Measurements from ENCODE around the gene PCNT.

PCNT gene

DNA sequence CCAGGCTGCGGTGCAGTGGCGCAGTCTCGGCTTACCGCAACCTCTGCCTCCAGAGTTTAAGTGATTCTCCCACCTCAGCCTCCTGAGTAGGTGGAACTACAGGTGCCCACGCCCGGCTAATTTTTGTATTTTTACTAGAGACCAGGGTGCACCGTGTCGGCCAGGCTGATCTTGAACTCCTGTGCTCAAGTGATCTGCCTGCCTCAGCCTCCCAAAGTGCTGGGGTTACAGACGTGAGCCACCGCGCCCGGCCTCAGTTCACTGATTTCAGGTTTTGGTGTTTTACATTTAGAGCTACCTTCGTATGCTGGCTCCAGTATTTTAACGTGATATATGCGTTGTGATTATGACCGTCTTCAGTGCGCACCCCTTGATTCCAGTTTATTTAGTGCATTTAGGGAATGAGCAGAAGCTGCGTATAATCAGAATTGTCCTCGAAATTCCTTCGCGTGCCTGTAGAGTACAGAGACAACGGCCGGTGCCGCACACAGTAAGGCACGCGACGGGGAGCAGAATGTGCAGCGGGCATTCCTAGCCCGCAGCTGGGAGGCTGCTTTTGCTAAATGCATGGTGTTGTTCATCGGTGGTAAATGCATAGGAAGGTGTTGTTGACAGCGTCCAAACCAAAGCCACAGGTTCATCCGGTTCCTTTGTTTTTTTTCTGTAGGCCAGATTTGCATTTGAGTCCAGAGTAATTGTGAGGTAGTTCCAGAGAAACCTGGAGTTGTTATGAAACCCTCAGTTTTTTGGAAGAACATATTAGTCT lies 85.9 kb downstream of the PCNT start:
- DNase-seq, result no peak

GRCh38 chr21:46410516-46410915 lies 86.6 kb downstream of the PCNT start:
- no peak for DNase-seq

DNA sequence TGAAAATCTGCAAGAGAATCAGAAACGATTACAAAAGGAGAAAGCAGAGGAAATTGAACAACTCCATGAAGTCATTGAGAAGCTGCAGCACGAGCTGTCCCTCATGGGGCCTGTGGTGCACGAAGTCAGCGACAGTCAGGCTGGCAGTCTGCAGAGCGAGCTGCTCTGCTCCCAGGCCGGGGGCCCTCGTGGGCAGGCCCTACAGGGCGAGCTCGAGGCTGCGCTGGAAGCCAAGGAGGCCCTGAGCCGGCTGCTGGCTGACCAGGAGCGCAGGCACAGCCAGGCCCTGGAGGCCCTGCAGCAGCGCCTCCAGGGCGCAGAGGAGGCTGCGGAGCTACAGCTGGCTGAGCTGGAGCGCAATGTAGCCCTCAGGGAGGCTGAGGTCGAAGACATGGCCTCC lies 87.3 kb downstream of the PCNT start:
- no peak for DNase-seq

GRCh38 chr21:46411691-46412090 lies 87.7 kb downstream of the PCNT start:
- DNase-seq, result no peak

GRCh38 chr21:46412521-46413364 lies 88.8 kb downstream of the PCNT start:
- DNase-seq, result no peak

DNA sequence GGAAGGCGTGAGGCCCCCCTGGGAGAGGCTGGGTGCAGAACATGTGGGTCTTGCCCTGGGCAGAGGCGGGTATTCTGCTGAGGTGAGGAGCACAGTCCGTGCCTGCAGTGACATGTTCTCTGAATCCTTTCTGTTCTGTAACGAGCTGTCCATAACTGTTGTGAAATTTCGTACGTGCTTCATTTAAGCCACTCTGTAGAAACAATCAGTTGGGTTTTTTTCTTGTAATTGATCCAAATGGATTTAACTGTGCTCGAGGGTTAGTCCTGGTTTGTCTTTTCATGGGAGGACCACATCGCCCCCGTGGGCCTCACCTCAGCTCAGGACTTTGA lies 89.4 kb downstream of the PCNT start:
- DNase-seq, result no peak

DNA sequence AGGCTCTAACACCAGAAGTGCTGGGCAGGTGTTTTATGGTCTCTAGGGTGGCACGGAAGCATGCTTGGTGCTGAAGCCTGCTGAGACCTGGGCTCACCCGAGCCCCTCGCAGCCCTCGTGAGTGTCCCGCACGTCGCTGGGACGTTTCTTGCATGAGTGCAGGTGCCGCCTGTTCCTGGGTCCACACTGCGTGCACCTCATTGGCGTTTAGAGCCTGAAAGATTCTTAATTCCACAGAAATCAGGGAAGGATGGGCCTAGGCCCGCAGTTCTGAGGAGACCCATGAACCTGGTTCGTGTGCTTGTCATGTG lies 91.0 kb downstream of the PCNT start:
- DNase-seq, result no peak

DNA sequence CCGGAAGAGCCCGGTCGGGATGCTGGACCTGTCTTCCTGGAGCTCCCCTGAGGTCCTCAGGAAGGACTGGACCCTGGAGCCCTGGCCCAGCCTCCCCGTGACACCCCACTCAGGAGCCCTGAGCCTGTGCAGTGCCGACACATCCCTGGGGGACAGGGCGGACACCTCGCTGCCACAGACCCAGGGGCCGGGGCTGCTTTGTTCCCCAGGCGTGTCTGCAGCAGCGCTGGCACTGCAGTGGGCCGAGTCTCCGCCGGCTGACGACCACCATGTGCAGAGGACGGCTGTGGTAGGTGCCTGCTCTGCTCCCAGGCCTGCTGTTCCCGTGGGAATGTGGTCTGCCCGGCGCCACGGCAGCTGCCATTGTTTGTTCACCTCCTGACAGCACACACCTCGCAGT lies 92.6 kb downstream of the PCNT start:
- no peak for DNase-seq

- no peak for DNase-seq
Observed at GRCh38 chr21:46418265-46418946, 94.5 kb downstream of the PCNT start.

DNA sequence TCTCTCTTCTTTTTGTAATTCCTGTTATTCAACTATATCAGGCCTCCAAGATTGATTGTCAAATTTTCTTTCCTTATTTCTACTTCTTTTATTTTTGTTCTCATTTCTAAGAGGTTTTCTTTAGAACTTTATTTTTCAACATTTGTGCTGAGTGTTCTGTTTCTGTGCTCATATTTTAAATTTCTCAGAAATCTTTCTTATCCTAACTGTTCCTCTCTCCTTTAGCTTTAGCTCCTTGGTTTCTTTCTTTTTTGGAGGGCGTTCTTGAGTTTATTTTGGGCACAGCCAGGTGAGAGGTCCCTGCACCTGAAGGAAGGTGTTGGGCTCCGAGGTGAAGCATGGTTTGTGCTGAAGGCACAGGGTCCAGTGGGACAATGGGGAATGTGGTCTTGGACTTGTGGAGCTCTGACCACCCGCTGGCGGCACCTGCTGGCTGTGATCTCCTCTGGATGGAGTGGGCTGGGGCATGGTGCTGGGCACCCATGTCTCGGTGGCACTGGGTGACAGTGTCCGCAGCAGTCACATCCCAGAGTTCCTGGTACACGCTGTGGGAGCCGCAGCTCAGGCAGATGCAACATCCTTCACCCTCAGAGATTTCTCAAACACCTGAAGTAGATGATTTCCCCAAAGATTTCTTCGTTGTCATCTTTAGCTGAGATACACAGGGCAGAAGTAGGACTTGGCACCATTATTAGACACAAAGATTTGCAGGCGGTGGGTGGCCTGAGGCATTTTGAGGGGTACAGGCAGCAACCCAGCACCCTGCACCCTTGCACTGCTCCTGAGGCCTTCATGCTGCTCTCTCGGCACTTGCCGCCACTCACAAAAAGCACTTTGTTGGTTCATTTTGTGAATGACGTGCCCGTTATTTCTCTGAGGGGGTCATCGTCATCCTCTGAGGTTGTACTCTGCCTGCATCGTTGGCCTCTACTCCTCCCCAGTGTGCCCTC lies 96.6 kb downstream of the PCNT start:
- no peak for DNase-seq

DNA sequence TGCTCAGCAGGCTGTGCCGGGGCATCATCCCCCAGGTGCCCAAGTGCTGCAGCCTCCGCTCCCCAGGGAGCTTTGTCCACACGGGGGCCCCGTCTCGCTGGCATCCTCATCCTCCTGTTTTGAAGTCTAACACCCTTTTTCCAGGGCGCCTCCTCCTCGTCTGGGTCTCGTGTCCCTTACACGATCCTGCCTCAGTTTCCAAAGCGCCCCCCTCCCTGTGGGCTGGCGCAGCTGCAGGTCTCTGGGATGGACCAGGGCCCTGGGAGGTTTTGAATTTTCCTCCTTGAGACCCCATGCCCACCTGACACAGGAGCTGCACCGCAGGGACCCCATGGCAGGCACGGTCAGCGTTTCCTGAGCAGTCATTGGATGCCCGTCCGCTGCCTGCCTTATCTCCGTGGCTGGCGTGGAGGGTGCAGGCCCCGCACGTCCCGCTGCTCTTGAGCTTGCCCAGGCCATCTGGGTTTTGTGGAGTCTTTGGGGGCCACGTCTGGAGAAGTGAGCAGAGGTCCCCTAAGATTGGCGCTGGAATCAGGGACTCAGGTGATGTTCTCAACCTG lies 97.3 kb downstream of the PCNT start:
- DNase-seq, result no peak

DNA sequence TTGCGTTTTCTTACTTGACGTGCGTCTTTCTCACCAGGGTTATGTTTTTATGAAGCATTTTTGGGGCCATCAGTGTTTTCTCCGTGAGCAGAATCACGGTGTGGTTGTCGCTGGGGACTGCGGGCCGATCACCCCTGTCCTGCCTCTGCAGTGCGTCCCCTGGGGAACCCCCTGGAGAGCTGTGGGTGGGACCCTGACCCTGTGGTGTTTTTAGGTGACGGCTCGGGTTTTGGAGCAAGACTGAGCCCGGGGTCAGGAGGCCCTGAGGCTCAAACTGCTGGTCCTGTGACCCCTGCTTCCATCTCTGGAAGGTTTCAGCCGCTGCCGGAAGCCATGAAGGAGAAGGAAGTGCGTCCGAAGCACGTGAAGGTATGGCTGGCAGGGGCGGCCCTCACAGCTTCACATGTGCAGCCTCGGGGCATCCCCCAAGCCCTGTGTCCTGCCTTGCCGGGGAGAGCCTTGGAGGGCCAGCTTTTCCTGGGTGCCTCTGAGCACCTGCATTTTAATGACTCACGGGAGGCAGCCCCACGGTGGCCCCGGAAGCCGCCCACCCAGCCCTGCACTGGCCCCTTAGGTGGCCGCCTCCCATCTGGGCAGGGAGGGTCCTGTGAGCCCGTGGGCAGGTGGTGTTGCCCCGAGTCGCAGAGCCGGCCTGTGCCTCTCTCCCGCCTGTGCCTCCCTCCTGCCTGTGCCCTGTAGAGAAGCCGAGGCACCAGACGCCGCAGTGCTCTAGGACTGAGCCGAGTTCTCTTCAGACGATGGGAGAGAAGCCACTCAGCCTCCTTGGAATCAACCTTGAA lies 98.0 kb downstream of the PCNT start:
- DNase-seq, result no peak

DNA sequence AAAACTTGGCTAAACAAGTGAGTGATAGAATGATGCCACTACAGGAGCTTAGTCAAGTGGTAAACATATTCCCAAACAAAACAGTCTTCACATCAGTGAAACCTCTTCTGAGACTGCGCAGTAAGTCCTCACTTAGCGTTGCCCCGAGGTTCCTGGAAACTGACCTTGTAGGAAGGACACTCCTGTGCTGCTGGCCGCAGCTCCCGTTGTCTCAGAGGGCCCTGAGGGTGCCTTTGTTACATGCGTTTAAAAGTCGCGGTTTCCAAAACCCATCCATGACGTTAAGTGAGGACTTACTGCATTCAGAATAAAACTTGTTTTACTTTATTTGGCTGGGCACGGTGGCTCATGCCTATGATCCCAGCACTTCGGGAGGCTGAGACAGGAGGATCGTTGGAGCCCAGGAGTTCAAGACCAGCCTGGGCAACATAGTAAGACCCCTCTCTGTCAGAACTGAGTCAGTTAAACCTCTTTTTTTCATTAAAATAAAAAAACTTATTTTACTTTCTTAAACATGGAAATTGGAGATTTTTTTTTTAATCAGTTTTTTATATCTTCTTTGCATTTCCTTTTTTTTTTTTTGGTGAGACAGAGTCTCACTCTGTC lies 98.8 kb downstream of the PCNT start:
- no peak for DNase-seq

GRCh38 chr21:46423546-46424038 lies 99.6 kb downstream of the PCNT start:
- DNase-seq, result no peak

GRCh38 chr21:46424039-46424591 lies 100.2 kb downstream of the PCNT start:
- DNase-seq, result no peak

DNA sequence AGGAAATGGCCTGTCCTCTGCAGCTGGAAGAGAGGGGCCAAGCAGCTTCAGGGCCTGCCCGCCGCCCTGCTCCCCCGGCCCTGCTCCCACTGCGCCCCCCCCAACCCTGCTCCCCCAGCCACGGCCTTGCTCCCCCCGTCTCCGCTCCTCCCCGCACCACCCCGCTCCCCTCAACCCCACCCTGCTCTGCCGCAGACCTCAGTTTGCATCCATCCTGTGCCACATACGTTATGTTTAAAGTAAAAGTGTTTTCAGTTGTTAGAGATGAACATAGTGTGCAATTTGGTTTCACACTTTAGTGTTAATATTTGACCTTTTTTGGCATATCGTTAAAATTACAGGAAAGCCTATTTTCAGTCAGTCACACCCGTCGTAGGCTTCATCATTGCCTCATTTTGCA lies 100.7 kb downstream of the PCNT start:
- DNase-seq, result no peak

- DNase-seq, result no peak
Observed at GRCh38 chr21:46425041-46425440, 101.1 kb downstream of the PCNT start.

DNA sequence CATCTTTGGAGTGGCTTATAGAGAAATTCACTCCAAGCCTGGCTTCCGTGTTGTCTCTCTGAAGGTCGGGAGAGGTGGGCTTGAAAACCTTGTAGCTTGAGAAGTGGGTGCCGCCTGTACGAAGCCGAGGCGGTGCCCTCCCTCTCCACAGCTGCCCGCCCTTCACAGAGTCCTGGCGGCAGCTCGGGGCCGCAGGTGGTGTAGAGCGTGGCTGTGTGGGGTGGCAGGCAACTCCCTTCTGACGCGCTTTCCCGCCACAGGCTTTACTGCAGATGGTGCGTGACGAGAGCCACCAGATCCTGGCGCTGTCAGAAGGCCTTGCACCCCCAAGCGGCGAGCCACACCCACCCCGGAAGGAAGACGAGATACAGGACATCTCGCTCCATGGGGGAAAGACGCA lies 101.6 kb downstream of the PCNT start:
- no peak for DNase-seq

DNA sequence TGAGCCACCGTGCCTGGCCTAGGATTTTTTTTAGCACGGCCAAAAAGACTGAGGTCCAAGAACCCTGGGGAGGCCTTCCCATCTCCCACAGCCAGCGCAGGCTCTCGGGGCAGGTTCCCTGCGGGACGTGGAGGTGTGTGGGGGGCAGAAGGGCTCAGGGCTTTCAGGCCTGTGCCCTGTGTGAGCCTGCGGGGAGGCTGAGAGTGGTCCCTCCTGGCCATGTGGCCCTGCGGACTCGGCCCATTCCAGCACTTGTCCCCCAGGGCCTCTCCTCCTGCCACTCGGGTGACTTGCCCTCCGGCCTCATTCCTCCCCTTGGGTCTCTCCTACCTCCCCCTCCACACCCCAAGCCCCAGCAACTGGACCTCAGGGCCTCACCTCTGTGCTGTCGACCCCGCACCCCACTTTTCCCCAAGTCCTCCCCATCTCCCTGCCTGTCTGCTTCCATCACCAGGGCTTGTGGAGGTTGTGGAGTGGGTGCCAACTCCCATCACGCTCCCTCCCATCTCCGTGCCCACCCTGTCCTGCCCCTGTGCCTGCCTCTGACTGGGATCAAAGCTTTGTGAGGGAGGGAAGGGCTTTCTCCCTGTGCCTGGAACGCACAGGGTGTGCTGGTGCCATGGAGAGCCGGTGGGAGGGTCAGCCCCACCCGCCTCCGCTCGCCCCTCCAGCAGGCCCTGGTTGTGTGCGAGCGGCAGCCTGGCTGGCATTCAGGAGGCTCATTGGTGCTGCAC lies 102.5 kb downstream of the PCNT start:
- DNase-seq, result no peak

DNA sequence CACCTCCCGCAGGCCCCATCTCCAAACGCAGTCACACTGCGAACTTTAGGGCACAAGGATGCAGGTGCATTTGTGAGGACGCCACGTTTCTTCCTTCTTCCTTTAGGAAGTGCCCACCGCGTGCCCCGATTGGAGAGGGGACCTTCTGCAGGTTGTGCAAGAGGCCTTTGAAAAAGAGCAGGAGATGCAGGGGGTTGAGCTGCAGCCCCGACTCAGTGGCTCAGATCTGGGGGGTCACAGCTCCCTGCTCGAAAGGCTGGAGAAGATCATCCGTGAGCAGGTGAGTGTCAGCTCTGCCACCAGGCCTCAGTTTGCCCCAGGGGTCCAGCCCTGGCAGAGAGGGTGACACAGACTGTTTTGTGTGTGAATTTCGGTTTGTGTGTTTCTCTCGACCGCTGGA lies 103.6 kb downstream of the PCNT start:
- no peak for DNase-seq

Data from C1 segment of cervical spinal cord (tissue), 14 donors.